ENCODE measurements around the gene FRY.
"Not testable (repeated sequence)": the region's sequence is repeated elsewhere in the genome, so short reads cannot be mapped to it uniquely, and the experiment has no call there.

Gene FRY

GRCh38 chr13:32031025-32031814 is at the start of gene FRY:
TSS of gene FRY (plus strand) at chr13:32031774. CDS start at chr13:32031796, 22 bp downstream.
- no peaks in the 10 kb centered on the region for H3K9me3 ChIP-seq (ENCODE audit: low read length)
- peak within 1 kb of the TSS; percentile 90 for H3K27ac ChIP-seq (ENCODE audit: low read depth, low read length)
- peak within 1 kb of the TSS; percentile 78 to 88 for H3K4me3 ChIP-seq (ENCODE audit: low read depth in 1 of 2, low read length in 2 of 2)
- H3K36me3 ChIP-seq (ENCODE audit: insufficient read depth, low read length): no peaks in the 10 kb centered on the region
- no peaks in the 10 kb centered on the region for H3K27me3 ChIP-seq (ENCODE audit: control insufficient read depth in 1 of 2, insufficient read depth in 2 of 2, low read length in 2 of 2)
- peak within 1 kb of the TSS; percentile 18 for H3K9ac ChIP-seq (ENCODE audit: low read length)
- H3K4me1 ChIP-seq (ENCODE audit: insufficient read depth, low read length): peaks cover 37% of the 10 kb centered on the region

GRCh38 chr13:31982124-31982523 is 49.5 kb upstream of the FRY start:
- Histone ChIP-seq H3K9ac (ENCODE audit: low read length) (no peak overlapping the region), H3K36me3 (ENCODE audit: insufficient read depth, low read length) (no peaks in the 10 kb centered on the region), H3K4me1 (ENCODE audit: insufficient read depth, low read length) (no peaks in the 10 kb centered on the region), H3K27ac (ENCODE audit: low read depth, low read length) (no peak overlapping the region), H3K4me3 (ENCODE audit: low read depth in 1 of 2, low read length in 2 of 2) (no peak overlapping the region), H3K9me3 (ENCODE audit: low read length) (no peaks in the 10 kb centered on the region), H3K27me3 (ENCODE audit: control insufficient read depth in 1 of 2, insufficient read depth in 2 of 2, low read length in 2 of 2) (no peaks in the 10 kb centered on the region)

GRCh38 chr13:31982540-31982939 is 49.0 kb upstream of the FRY start:
- no peaks in the 10 kb centered on the region for H3K4me1 ChIP-seq (ENCODE audit: insufficient read depth, low read length)
- H3K4me3 ChIP-seq (ENCODE audit: low read depth in 1 of 2, low read length in 2 of 2): no peak overlapping the region
- no peaks in the 10 kb centered on the region for H3K9me3 ChIP-seq (ENCODE audit: low read length)
- H3K27me3 ChIP-seq (ENCODE audit: control insufficient read depth in 1 of 2, insufficient read depth in 2 of 2, low read length in 2 of 2): no peaks in the 10 kb centered on the region
- no peak overlapping the region for H3K9ac ChIP-seq (ENCODE audit: low read length)
- H3K36me3 ChIP-seq (ENCODE audit: insufficient read depth, low read length): no peaks in the 10 kb centered on the region
- H3K27ac ChIP-seq (ENCODE audit: low read depth, low read length): no peak overlapping the region

- H3K9ac ChIP-seq (ENCODE audit: low read length); H3K27me3 ChIP-seq (ENCODE audit: control insufficient read depth in 1 of 2, insufficient read depth in 2 of 2, low read length in 2 of 2); H3K27ac ChIP-seq (ENCODE audit: low read depth, low read length): not testable (repeated sequence)
These were observed 47.9 kb upstream of the FRY start for GRCh38 chr13:31983696-31984095.

GRCh38 chr13:31984388-31984787 is 47.2 kb upstream of the FRY start:
- not testable (repeated sequence) for H3K9ac ChIP-seq (ENCODE audit: low read length); H3K4me3 ChIP-seq (ENCODE audit: low read depth in 1 of 2, low read length in 2 of 2); H3K36me3 ChIP-seq (ENCODE audit: insufficient read depth, low read length); H3K9me3 ChIP-seq (ENCODE audit: low read length); H3K27ac ChIP-seq (ENCODE audit: low read depth, low read length); H3K27me3 ChIP-seq (ENCODE audit: control insufficient read depth in 1 of 2, insufficient read depth in 2 of 2, low read length in 2 of 2); H3K4me1 ChIP-seq (ENCODE audit: insufficient read depth, low read length)

More at GRCh38 chr13:31983696-31984095, 47.9 kb upstream of the FRY start:
- not testable (repeated sequence) for H3K36me3 ChIP-seq (ENCODE audit: insufficient read depth, low read length); H3K4me3 ChIP-seq (ENCODE audit: low read depth in 1 of 2, low read length in 2 of 2); H3K4me1 ChIP-seq (ENCODE audit: insufficient read depth, low read length); H3K9me3 ChIP-seq (ENCODE audit: low read length)

GRCh38 chr13:31986676-31987470 is 44.7 kb upstream of the FRY start:
- no peak overlapping the region for H3K9ac ChIP-seq (ENCODE audit: low read length)
- no peaks in the 10 kb centered on the region for H3K9me3 ChIP-seq (ENCODE audit: low read length)
- H3K27ac ChIP-seq (ENCODE audit: low read depth, low read length): no peak overlapping the region
- no peaks in the 10 kb centered on the region for H3K4me1 ChIP-seq (ENCODE audit: insufficient read depth, low read length)
- H3K4me3 ChIP-seq (ENCODE audit: low read depth in 1 of 2, low read length in 2 of 2): no peak overlapping the region
- no peaks in the 10 kb centered on the region for H3K27me3 ChIP-seq (ENCODE audit: control insufficient read depth in 1 of 2, insufficient read depth in 2 of 2, low read length in 2 of 2)
- H3K36me3 ChIP-seq (ENCODE audit: insufficient read depth, low read length): no peaks in the 10 kb centered on the region

GRCh38 chr13:31987535-31988170 is 43.9 kb upstream of the FRY start:
- Histone ChIP-seq H3K4me1 (ENCODE audit: insufficient read depth, low read length) (no peaks in the 10 kb centered on the region), H3K9ac (ENCODE audit: low read length) (no peak overlapping the region), H3K27me3 (ENCODE audit: control insufficient read depth in 1 of 2, insufficient read depth in 2 of 2, low read length in 2 of 2) (no peaks in the 10 kb centered on the region), H3K27ac (ENCODE audit: low read depth, low read length) (no peak overlapping the region), H3K4me3 (ENCODE audit: low read depth in 1 of 2, low read length in 2 of 2) (no peak overlapping the region), H3K9me3 (ENCODE audit: low read length) (no peaks in the 10 kb centered on the region), H3K36me3 (ENCODE audit: insufficient read depth, low read length) (no peaks in the 10 kb centered on the region)

GRCh38 chr13:31994367-31994766 is 37.2 kb upstream of the FRY start:
- H3K9ac ChIP-seq (ENCODE audit: low read length); H3K4me1 ChIP-seq (ENCODE audit: insufficient read depth, low read length); H3K27me3 ChIP-seq (ENCODE audit: control insufficient read depth in 1 of 2, insufficient read depth in 2 of 2, low read length in 2 of 2); H3K9me3 ChIP-seq (ENCODE audit: low read length); H3K4me3 ChIP-seq (ENCODE audit: low read depth in 1 of 2, low read length in 2 of 2); H3K27ac ChIP-seq (ENCODE audit: low read depth, low read length); H3K36me3 ChIP-seq (ENCODE audit: insufficient read depth, low read length): not testable (repeated sequence)

- H3K4me3 ChIP-seq (ENCODE audit: low read depth in 1 of 2, low read length in 2 of 2): no peak overlapping the region
- no peak overlapping the region for H3K9ac ChIP-seq (ENCODE audit: low read length)
- H3K36me3 ChIP-seq (ENCODE audit: insufficient read depth, low read length): no peaks in the 10 kb centered on the region
- no peaks in the 10 kb centered on the region for H3K9me3 ChIP-seq (ENCODE audit: low read length)
- no peaks in the 10 kb centered on the region for H3K27me3 ChIP-seq (ENCODE audit: control insufficient read depth in 1 of 2, insufficient read depth in 2 of 2, low read length in 2 of 2)
- H3K4me1 ChIP-seq (ENCODE audit: insufficient read depth, low read length): no peaks in the 10 kb centered on the region
- no peak overlapping the region for H3K27ac ChIP-seq (ENCODE audit: low read depth, low read length)
These were observed 35.0 kb upstream of the FRY start for GRCh38 chr13:31996601-31997000.

GRCh38 chr13:31997641-31998040 is 33.9 kb upstream of the FRY start:
- Histone ChIP-seq H3K9me3 (ENCODE audit: low read length) (no peaks in the 10 kb centered on the region), H3K36me3 (ENCODE audit: insufficient read depth, low read length) (no peaks in the 10 kb centered on the region), H3K9ac (ENCODE audit: low read length) (no peak overlapping the region), H3K27ac (ENCODE audit: low read depth, low read length) (no peak overlapping the region), H3K4me1 (ENCODE audit: insufficient read depth, low read length) (no peaks in the 10 kb centered on the region), H3K4me3 (ENCODE audit: low read depth in 1 of 2, low read length in 2 of 2) (no peak overlapping the region), H3K27me3 (ENCODE audit: control insufficient read depth in 1 of 2, insufficient read depth in 2 of 2, low read length in 2 of 2) (no peaks in the 10 kb centered on the region)

GRCh38 chr13:31998131-31998530 is 33.4 kb upstream of the FRY start:
- Histone ChIP-seq H3K4me3 (ENCODE audit: low read depth in 1 of 2, low read length in 2 of 2) (no peak overlapping the region), H3K36me3 (ENCODE audit: insufficient read depth, low read length) (no peaks in the 10 kb centered on the region), H3K9me3 (ENCODE audit: low read length) (no peaks in the 10 kb centered on the region), H3K4me1 (ENCODE audit: insufficient read depth, low read length) (no peaks in the 10 kb centered on the region), H3K27me3 (ENCODE audit: control insufficient read depth in 1 of 2, insufficient read depth in 2 of 2, low read length in 2 of 2) (no peaks in the 10 kb centered on the region), H3K9ac (ENCODE audit: low read length) (no peak overlapping the region), H3K27ac (ENCODE audit: low read depth, low read length) (no peak overlapping the region)
